PFSK-1 (cell line): ENCODE data around the gene DDX41.

Experiments used
- POLR2AphosphoS5 ChIP-seq: IDR thresholded peaks from 2 replicates; pipeline ENCODE4 v1.6.1; 2012; ENCODE audit warnings: low read depth, mild to moderate bottlenecking, control low read depth, low read length, moderate library complexity
- REST ChIP-seq, 2 experiments: IDR thresholded peaks; 2 replicates each; pipeline versions ENCODE4 v1.6.1 to v1.8.0; 2011 to 2012; ENCODE audit warnings: low read depth in 2 of 2, low read length in 2 of 2, control low read depth in 1 of 2, inconsistent platforms in 1 of 2, mild to moderate bottlenecking in 1 of 2, moderate library complexity in 1 of 2; ENCODE audit not compliant: insufficient read depth in 1 of 2
- TAF1 ChIP-seq: IDR thresholded peaks from 2 replicates; pipeline ENCODE4 v1.6.1; 2012; ENCODE audit warnings: low read length, control low read depth, borderline replicate concordance; ENCODE audit not compliant: insufficient read depth

- TF ChIP-seq POLR2AphosphoS5 (no peak), TAF1 (no peak), REST (IDR thresholded peaks at IDR 0.05; ENCODE audit: insufficient read depth in 1 of 2, low read depth in 2 of 2, low read length in 2 of 2) (no peak)
Measured at GRCh38 chr5:177501874-177502678, 14.7 kb downstream of the DDX41 start.
